ENCODE data around the gene S100A7A.

S100A7A gene

GRCh38 chr1:153415850-153416570, at the start of gene S100A7A:
TSS of gene S100A7A (plus strand) at chr1:153416520. CDS start at chr1:153418083, 1,563 bp downstream.
- Histone ChIP-seq H3K36me3 (ENCODE audit: insufficient read depth) (no peaks in the 10 kb centered on the region), H3K4me1 (ENCODE audit: low read depth, poor library complexity, severe bottlenecking) (no peaks in the 10 kb centered on the region), H3K79me2 (ENCODE audit: insufficient read depth, low read depth) (no peaks in the 10 kb centered on the region), H3K9ac (no peak within 1 kb of the TSS), H3K4me3 (IDR thresholded peaks at IDR 0.05; ENCODE audit: insufficient read depth, low read depth, low read length) (no peak within 1 kb of the TSS), H4K20me1 (ENCODE audit: insufficient read depth) (no peaks in the 10 kb centered on the region), H3K27ac (no peak within 1 kb of the TSS), H3K4me2 (no peak within 1 kb of the TSS), H2AFZ (ENCODE audit: low read depth) (no peak within 1 kb of the TSS), H3K27me3 (ENCODE audit: insufficient read depth, low read depth) (no peaks in the 10 kb centered on the region)
- TF ChIP-seq CTCF (conservative IDR thresholded peaks at IDR 0.05; ENCODE audit: low read depth, low read length), result no peak

- Histone ChIP-seq H3K9ac (no peak overlapping the region), H3K27ac (no peak overlapping the region), H3K27me3 (ENCODE audit: insufficient read depth, low read depth) (no peaks in the 10 kb centered on the region), H3K4me2 (no peak overlapping the region), H3K4me1 (ENCODE audit: low read depth, poor library complexity, severe bottlenecking) (no peaks in the 10 kb centered on the region), H3K79me2 (ENCODE audit: insufficient read depth, low read depth) (no peaks in the 10 kb centered on the region), H2AFZ (ENCODE audit: low read depth) (no peak overlapping the region), H3K4me3 (IDR thresholded peaks at IDR 0.05; ENCODE audit: insufficient read depth, low read depth, low read length) (no peak overlapping the region), H3K36me3 (ENCODE audit: insufficient read depth) (no peaks in the 10 kb centered on the region), H4K20me1 (ENCODE audit: insufficient read depth) (no peaks in the 10 kb centered on the region)
- no peak for TF ChIP-seq CTCF (conservative IDR thresholded peaks at IDR 0.05; ENCODE audit: low read depth, low read length)
These were observed 49.2 kb upstream of the S100A7A start for GRCh38 chr1:153367090-153367489.

- Histone ChIP-seq H4K20me1 (ENCODE audit: insufficient read depth) (no peaks in the 10 kb centered on the region), H3K4me1 (ENCODE audit: low read depth, poor library complexity, severe bottlenecking) (no peaks in the 10 kb centered on the region), H3K9ac (no peak overlapping the region), H3K27ac (no peak overlapping the region), H3K4me2 (no peak overlapping the region), H3K27me3 (ENCODE audit: insufficient read depth, low read depth) (no peaks in the 10 kb centered on the region), H3K4me3 (IDR thresholded peaks at IDR 0.05; ENCODE audit: insufficient read depth, low read depth, low read length) (no peak overlapping the region), H3K36me3 (ENCODE audit: insufficient read depth) (no peaks in the 10 kb centered on the region), H3K79me2 (ENCODE audit: insufficient read depth, low read depth) (no peaks in the 10 kb centered on the region), H2AFZ (ENCODE audit: low read depth) (no peak overlapping the region)
- TF ChIP-seq CTCF (conservative IDR thresholded peaks at IDR 0.05; ENCODE audit: low read depth, low read length), result no peak
These were observed 47.8 kb upstream of the S100A7A start for GRCh38 chr1:153368495-153368894.

GRCh38 chr1:153370146-153370545, 46.2 kb upstream of the S100A7A start:
- no peak for TF ChIP-seq CTCF (conservative IDR thresholded peaks at IDR 0.05; ENCODE audit: low read depth, low read length)
- Histone ChIP-seq H3K4me2 (no peak overlapping the region), H2AFZ (ENCODE audit: low read depth) (no peak overlapping the region), H3K4me1 (ENCODE audit: low read depth, poor library complexity, severe bottlenecking) (no peaks in the 10 kb centered on the region), H3K27me3 (ENCODE audit: insufficient read depth, low read depth) (no peaks in the 10 kb centered on the region), H3K4me3 (IDR thresholded peaks at IDR 0.05; ENCODE audit: insufficient read depth, low read depth, low read length) (no peak overlapping the region), H3K27ac (no peak overlapping the region), H3K36me3 (ENCODE audit: insufficient read depth) (no peaks in the 10 kb centered on the region), H3K9ac (no peak overlapping the region), H4K20me1 (ENCODE audit: insufficient read depth) (no peaks in the 10 kb centered on the region), H3K79me2 (ENCODE audit: insufficient read depth, low read depth) (no peaks in the 10 kb centered on the region)
